Measurements from ENCODE around the gene ABI1.

- TF ChIP-seq POLR2AphosphoS5 (IDR thresholded peaks at IDR 0.05; ENCODE audit: borderline replicate concordance, low read depth, low read length) = no peak
- no peak for TF ChIP-seq EZH2 (IDR thresholded peaks at IDR 0.05)
- TF ChIP-seq FOXP2 (optimal IDR thresholded peaks at IDR 0.05; ENCODE audit: control extremely low read depth, extremely low read length, insufficient read depth) = no peak
Observed at GRCh38 chr10:26798298-26798697, 62.5 kb downstream of the ABI1 start.

Measured in SK-N-MC (cell line).